ENCODE measurements around the gene SIGLECL1.

The SIGLECL1 gene

DNA sequence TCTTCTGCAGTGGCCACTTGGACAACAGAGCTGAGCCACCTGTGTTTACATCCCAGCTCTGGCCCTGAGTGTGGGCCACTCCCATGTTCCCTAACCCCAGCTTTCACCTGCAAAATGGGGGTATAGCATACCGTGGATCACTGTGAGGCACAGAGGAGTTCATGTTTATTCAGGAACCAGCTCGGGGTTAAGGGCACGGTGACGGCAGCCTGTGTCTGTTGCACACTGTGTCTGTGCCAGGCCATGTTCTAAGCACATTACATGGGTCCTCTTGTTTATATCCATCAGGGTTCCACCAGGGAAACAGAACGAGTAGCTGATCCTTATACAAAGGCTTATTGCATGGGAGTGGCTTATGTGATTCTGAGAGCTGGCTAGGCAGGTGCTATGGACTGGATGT, 46.5 kb downstream of the SIGLECL1 start:
- Mint-ChIP-seq H3K36me3 (ENCODE audit: low read depth) (no peaks in the 10 kb centered on the region), H3K4me1 (ENCODE audit: low read depth) (no peaks in the 10 kb centered on the region), H3K4me3 (no peak overlapping the region), H3K27me3 (peaks cover 18% of the 10 kb centered on the region), H3K27ac (no peak overlapping the region), H3K9me3 (no peaks in the 10 kb centered on the region)
- DNase-seq, result no peak

DNA sequence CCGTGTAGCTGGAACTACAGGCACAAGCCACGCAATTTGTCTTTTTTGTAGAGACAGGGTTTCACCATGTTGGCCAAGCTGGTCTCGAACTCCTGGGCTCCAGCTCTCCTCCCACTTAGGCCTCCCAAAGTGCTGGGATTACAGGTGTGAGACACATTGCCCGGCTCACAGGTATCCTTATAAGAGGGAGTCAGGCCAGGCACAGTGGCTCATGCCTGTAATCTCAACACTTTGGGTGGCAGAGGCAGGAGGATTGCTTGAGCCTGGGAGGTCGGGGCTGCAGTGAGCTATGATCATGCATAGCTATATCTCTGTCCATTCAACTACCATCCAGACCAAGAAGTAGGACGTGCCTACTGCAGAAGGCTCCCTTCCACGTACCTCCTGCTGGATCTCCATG, 50.4 kb downstream of the SIGLECL1 start:
- Mint-ChIP-seq H3K4me1 (ENCODE audit: low read depth) (no peaks in the 10 kb centered on the region), H3K27me3 (peaks cover 24% of the 10 kb centered on the region), H3K4me3 (no peak overlapping the region), H3K9me3 (peaks cover 12% of the 10 kb centered on the region), H3K27ac (no peak overlapping the region), H3K36me3 (ENCODE audit: low read depth) (no peaks in the 10 kb centered on the region)
- no peak for DNase-seq

- no peak for DNase-seq
- H3K9me3 Mint-ChIP-seq, result peaks cover 25% of the 10 kb centered on the region
- no peaks in the 10 kb centered on the region for H3K36me3 Mint-ChIP-seq (ENCODE audit: low read depth)
- no peak overlapping the region for H3K27ac Mint-ChIP-seq
- no peaks in the 10 kb centered on the region for H3K4me1 Mint-ChIP-seq (ENCODE audit: low read depth)
- H3K27me3 Mint-ChIP-seq, result peaks cover 60% of the 10 kb centered on the region
- H3K4me3 Mint-ChIP-seq, result no peak overlapping the region
Observed at GRCh38 chr19:51305479-51305878, 54.6 kb downstream of the SIGLECL1 start.

DNA sequence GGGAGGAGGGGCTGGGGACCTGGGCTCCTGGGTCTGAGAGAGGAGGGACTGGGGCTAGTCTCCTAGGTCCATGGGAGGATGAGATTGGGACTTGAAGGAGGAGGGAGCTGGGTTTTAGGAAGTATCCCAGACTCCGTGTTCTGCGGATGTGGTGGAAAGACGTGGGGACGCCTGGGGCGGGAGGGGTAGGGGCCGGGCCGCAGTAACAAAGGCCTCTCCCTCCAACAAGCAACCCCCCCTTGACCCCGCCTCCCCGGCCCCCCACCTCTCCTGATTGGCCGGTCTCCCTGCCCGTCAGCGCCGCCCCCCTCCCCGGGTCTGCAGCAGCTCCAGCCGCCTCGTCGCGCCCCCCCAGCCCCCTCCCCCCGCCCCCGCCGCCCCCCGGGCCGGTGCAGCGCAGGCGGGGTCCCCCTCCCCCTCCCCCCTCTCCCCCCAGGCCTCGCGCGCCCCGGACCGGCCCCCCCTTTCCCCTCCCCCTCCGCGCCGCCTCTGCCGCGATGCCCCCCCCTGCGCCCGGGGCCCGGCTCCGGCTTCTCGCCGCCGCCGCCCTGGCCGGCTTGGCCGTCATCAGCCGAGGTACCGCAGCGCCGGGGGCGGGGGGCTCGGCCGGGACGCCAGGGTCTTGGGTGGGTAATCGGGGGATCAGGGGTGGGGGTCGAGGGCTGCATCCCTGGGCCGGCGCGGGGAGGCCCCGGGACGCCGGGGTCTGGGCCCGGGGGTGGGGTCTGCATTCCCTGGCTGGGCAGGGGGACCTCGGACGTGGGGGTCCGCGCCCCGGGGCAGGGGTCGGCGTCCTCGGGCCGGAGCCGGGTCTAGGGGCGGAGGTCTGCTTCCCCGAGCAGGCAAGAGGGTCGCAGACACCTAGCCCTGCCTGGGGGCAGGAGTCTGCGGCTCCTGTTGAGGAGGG, 60.7 kb downstream of the SIGLECL1 start, which contains the start of gene IGLON5:
Gene IGLON5, plus strand, starts transcription at position 294 of the 907 bp plus-strand sequence. Its CDS starts 204 bp downstream, at position 498.
- Mint-ChIP-seq H3K36me3 (ENCODE audit: low read depth) (no peaks in the 10 kb centered on the region), H3K27me3 (peaks cover 61% of the 10 kb centered on the region), H3K4me3 (no peak within 1 kb of the TSS), H3K27ac (no peak within 1 kb of the TSS), H3K9me3 (peaks cover 16% of the 10 kb centered on the region), H3K4me1 (ENCODE audit: low read depth) (peaks cover 4% of the 10 kb centered on the region)
- no peak for DNase-seq

DNA sequence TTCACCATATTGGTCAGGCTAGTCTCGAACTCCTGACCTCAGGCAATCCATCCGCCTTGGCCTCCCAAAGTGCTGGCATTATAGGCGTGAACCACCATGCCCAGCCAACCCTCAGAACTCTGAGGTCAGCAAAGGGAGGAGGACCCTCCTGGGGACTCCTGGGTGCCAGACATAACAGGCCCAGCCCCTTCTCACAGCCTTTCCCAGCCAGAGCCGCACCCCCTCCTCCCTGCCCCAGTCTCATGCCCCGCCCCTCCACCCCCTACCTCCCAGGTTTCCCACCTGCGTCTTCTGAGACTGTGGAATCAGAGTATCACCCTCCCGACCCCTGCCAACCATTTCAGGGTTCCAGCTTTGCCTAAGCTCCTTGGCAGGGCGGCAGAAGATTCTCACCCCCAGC, 65.8 kb downstream of the SIGLECL1 start:
- Mint-ChIP-seq H3K27ac (no peak overlapping the region), H3K9me3 (peaks cover 7% of the 10 kb centered on the region), H3K4me3 (no peak overlapping the region), H3K27me3 (peaks cover 58% of the 10 kb centered on the region), H3K4me1 (ENCODE audit: low read depth) (peaks cover 4% of the 10 kb centered on the region), H3K36me3 (ENCODE audit: low read depth) (no peaks in the 10 kb centered on the region)
- DNase-seq, result no peak

GRCh38 chr19:51317376-51317775, 66.5 kb downstream of the SIGLECL1 start:
- Mint-ChIP-seq H3K9me3 (peaks cover 7% of the 10 kb centered on the region), H3K36me3 (ENCODE audit: low read depth) (no peaks in the 10 kb centered on the region), H3K4me3 (no peak overlapping the region), H3K4me1 (ENCODE audit: low read depth) (peaks cover 3% of the 10 kb centered on the region), H3K27me3 (peaks cover 55% of the 10 kb centered on the region), H3K27ac (no peak overlapping the region)
- DNase-seq, result no peak

GRCh38 chr19:51317968-51318367, 67.1 kb downstream of the SIGLECL1 start:
- Mint-ChIP-seq H3K27me3 (peaks cover 56% of the 10 kb centered on the region), H3K9me3 (peaks cover 7% of the 10 kb centered on the region), H3K4me1 (ENCODE audit: low read depth) (peaks cover 3% of the 10 kb centered on the region), H3K36me3 (ENCODE audit: low read depth) (no peaks in the 10 kb centered on the region), H3K4me3 (no peak overlapping the region), H3K27ac (no peak overlapping the region)
- DNase-seq, result no peak
